Keratinocyte (primary cell): ENCODE results near the gene CTSD. TPM values are rescaled to one million over a fixed set of nuclear protein-coding genes. Genes with fewer than 3 reads are reported as not detected.

Experiments
- DNase-seq: peaks from one replicate; pipeline ENCODE4 v3.0.0-alpha.2; 2011; ENCODE audit warnings: low read depth, missing footprints, low spot score
- FAIRE-seq: peaks from 2 replicates; lab custom pipeline; 2011; peaks lifted over from hg19 to GRCh38; lab: Jason Lieb, UNC
- H2AFZ ChIP-seq: 2 replicates; pipeline ENCODE4 v1.6.0; 2012; ENCODE audit warnings: low read length, control low read depth, inconsistent platforms; ENCODE audit not compliant: control insufficient read depth
- H3K27ac ChIP-seq: 2 replicates; pipeline ENCODE4 v1.5.1; 2011; ENCODE audit warnings: low read length; ENCODE audit not compliant: control insufficient read depth, insufficient read depth
- H3K27me3 ChIP-seq: 3 replicates; pipeline ENCODE4 v1.6.0; 2011; ENCODE audit warnings: low read length; ENCODE audit not compliant: control insufficient read depth, insufficient read depth; ENCODE audit errors: extremely low read depth
- H3K36me3 ChIP-seq, 2 experiments: 2 replicates in 1 of 2; 3 replicates in 1 of 2; pipeline ENCODE4 v1.5.1; 2011; ENCODE audit warnings: low read length in 2 of 2, mild to moderate bottlenecking in 1 of 2; ENCODE audit not compliant: control insufficient read depth in 2 of 2, insufficient read depth in 2 of 2; ENCODE audit errors: extremely low read depth in 1 of 2
- H3K4me1 ChIP-seq: 3 replicates; pipeline ENCODE4 v1.5.1; 2011; ENCODE audit warnings: low read length; ENCODE audit not compliant: control insufficient read depth, insufficient read depth; ENCODE audit errors: extremely low read depth
- H3K4me2 ChIP-seq: 3 replicates; pipeline ENCODE4 v1.6.0; 2011; ENCODE audit warnings: low read depth, low read length; ENCODE audit not compliant: control insufficient read depth, insufficient read depth; ENCODE audit errors: extremely low read depth
- H3K4me3 ChIP-seq, 3 experiments: fragments of 200-600 bp in 1 of 3; sonication (generic) in 1 of 3; 2 replicates in 2 of 3; 3 replicates in 1 of 3; pipeline ENCODE4 v1.5.1; 2011 to 2016; ENCODE audit warnings: low read length in 3 of 3, mild to moderate bottlenecking in 3 of 3, control low read depth in 2 of 3, inconsistent platforms in 1 of 3, low read depth in 1 of 3, mixed read lengths in 1 of 3, mixed run types in 1 of 3, moderate library complexity in 1 of 3; ENCODE audit not compliant: control insufficient read depth in 2 of 3, insufficient read depth in 2 of 3; ENCODE audit errors: extremely low read depth in 1 of 3
- H3K79me2 ChIP-seq: 2 replicates; pipeline ENCODE4 v1.6.0; 2012; ENCODE audit warnings: low read length; ENCODE audit not compliant: control insufficient read depth, insufficient read depth
- H3K9ac ChIP-seq: 3 replicates; pipeline ENCODE4 v1.6.0; 2011; ENCODE audit warnings: low read length; ENCODE audit not compliant: control insufficient read depth, insufficient read depth; ENCODE audit errors: extremely low read depth
- H3K9me1 ChIP-seq: 3 replicates; pipeline ENCODE4 v1.6.0; 2011; ENCODE audit warnings: low read length; ENCODE audit not compliant: control insufficient read depth, insufficient read depth; ENCODE audit errors: extremely low read depth
- H3K9me3 ChIP-seq: 2 replicates; pipeline ENCODE4 v1.5.1; 2012; ENCODE audit warnings: low read depth, low read length; ENCODE audit not compliant: control insufficient read depth
- H4K20me1 ChIP-seq: 3 replicates; pipeline ENCODE4 v1.6.0; 2011; ENCODE audit warnings: low read length; ENCODE audit not compliant: control insufficient read depth, insufficient read depth; ENCODE audit errors: extremely low read depth
- CTCF ChIP-seq, 3 experiments: IDR thresholded peaks in 1 of 3; conservative IDR thresholded peaks in 1 of 3; optimal IDR thresholded peaks in 1 of 3; 2 replicates in 2 of 3; 3 replicates in 1 of 3; pipeline versions ENCODE3 to v1.5.1; 2011; ENCODE audit warnings: low read length in 3 of 3, mild to moderate bottlenecking in 3 of 3, moderate library complexity in 2 of 3, control low read depth in 1 of 3, inconsistent platforms in 1 of 3; ENCODE audit not compliant: insufficient read depth in 2 of 3; ENCODE audit errors: extremely low read depth in 1 of 3
- EZH2 ChIP-seq: IDR thresholded peaks from one replicate; pipeline ENCODE4 v1.6.1; 2012; ENCODE audit warnings: inconsistent platforms, mild to moderate bottlenecking, low read length, moderate library complexity
- dilution Hi-C: fragments of 300-500 bp; cut with MboI; formaldehyde crosslinking; loops from one replicate; pipeline ENCODE4 v1.7.0; 2020; ENCODE audit warnings: low sequenced_read_pairs; ENCODE audit not compliant: extremely low pct_ligation_motif_present
- polyA plus RNA-seq, 5 experiments: library from polyadenylated mRNA; depleted of rRNA in 3 of 5; stranded (reverse) in 3 of 5; stranded (forward) in 1 of 5; unstranded in 1 of 5; fragments of >200 nt; gene quantifications; 1 replicate in 1 of 5; 2 replicates in 3 of 5; 3 replicates in 1 of 5; pipeline versions ENCODE4 v1.2.1 to v1.2.3, GENCODE V29; 2011 to 2012; ENCODE audit warnings: missing spikeins in 2 of 5, low read depth in 1 of 5, low replicate concordance in 1 of 5

Gene CTSD
- polyA plus RNA-seq, 1 donor (not counting 4 experiments of a cell fraction or from before 2014, with no cell fraction given), result 152 TPM

GRCh38 chr11:1758611-1759150 lies 5.0 kb downstream of the CTSD start:
- no peaks in the 10 kb centered on the region for H3K27me3 ChIP-seq
- TF ChIP-seq CTCF (optimal IDR thresholded peaks at IDR 0.05 in 1 of 3, IDR thresholded peaks at IDR 0.05 in 1 of 3, conservative IDR thresholded peaks at IDR 0.05 in 1 of 3; ENCODE audit: extremely low read depth in 1 of 3, insufficient read depth in 2 of 3, low read length in 3 of 3) (no peak), EZH2 (no peak)
- dilution Hi-C loops, result no loop called here
- no peak overlapping the region for H2AFZ ChIP-seq
- H3K9me1 ChIP-seq, result no peaks in the 10 kb centered on the region
- H3K9ac ChIP-seq, result no peak overlapping the region
- H3K79me2 ChIP-seq, result peaks cover 4% of the 10 kb centered on the region
- H3K4me2 ChIP-seq, result no peak overlapping the region
- peaks cover 8 to 32% of the 10 kb centered on the region in 2 experiments for H3K36me3 ChIP-seq
- no peaks in the 10 kb centered on the region for H3K9me3 ChIP-seq
- DNase-seq, result no peak
- H4K20me1 ChIP-seq, result no peaks in the 10 kb centered on the region
- no peak overlapping the region for H3K4me3 ChIP-seq
- no peak overlapping the region for H3K27ac ChIP-seq
- FAIRE-seq, result no peak
- H3K4me1 ChIP-seq, result peaks cover 12% of the 10 kb centered on the region

GRCh38 chr11:1757861-1758610 lies 5.7 kb downstream of the CTSD start:
- no peak overlapping the region for H3K4me3 ChIP-seq
- H3K9me1 ChIP-seq, result no peaks in the 10 kb centered on the region
- no peak overlapping the region for H2AFZ ChIP-seq
- H4K20me1 ChIP-seq, result no peaks in the 10 kb centered on the region
- H3K27ac ChIP-seq, result no peak overlapping the region
- dilution Hi-C loops, result no loop called here
- no peaks in the 10 kb centered on the region for H3K9me3 ChIP-seq
- peaks cover 8 to 34% of the 10 kb centered on the region in 2 experiments for H3K36me3 ChIP-seq
- peaks cover 10% of the 10 kb centered on the region for H3K4me1 ChIP-seq
- TF ChIP-seq EZH2 (no peak), CTCF (optimal IDR thresholded peaks at IDR 0.05 in 1 of 3, IDR thresholded peaks at IDR 0.05 in 1 of 3, conservative IDR thresholded peaks at IDR 0.05 in 1 of 3; ENCODE audit: extremely low read depth in 1 of 3, insufficient read depth in 2 of 3, low read length in 3 of 3) (no peak)
- H3K4me2 ChIP-seq, result no peak overlapping the region
- peaks cover 2% of the 10 kb centered on the region for H3K79me2 ChIP-seq
- no peaks in the 10 kb centered on the region for H3K27me3 ChIP-seq
- no peak overlapping the region for H3K9ac ChIP-seq
- FAIRE-seq, result no peak
- DNase-seq, result no peak
